Endometrial microvascular endothelial cells (primary cell): ENCODE results near the gene PDE4B. TPM values are rescaled to one million over a fixed set of nuclear protein-coding genes. Genes with fewer than 3 reads are reported as not detected.

Experiments
- in situ Hi-C: cut with HindIII; loops from 2 replicates; pipeline ENCODE4 v1.10.0; 2017; ENCODE audit warnings: low sequenced_read_pairs, low pct_unique_long_range_greater_than_20kb; ENCODE audit errors: inconsistent ontology term
- total RNA-seq: library from RNA; depleted of rRNA; stranded (reverse); fragments of >200 nt; gene quantifications from one replicate; pipeline ENCODE4 v1.2.3, GENCODE V29; 2015; ENCODE audit errors: inconsistent ontology term

The PDE4B gene
- total RNA-seq, 1 donor from 2014 or later: 21.9 TPM

DNA sequence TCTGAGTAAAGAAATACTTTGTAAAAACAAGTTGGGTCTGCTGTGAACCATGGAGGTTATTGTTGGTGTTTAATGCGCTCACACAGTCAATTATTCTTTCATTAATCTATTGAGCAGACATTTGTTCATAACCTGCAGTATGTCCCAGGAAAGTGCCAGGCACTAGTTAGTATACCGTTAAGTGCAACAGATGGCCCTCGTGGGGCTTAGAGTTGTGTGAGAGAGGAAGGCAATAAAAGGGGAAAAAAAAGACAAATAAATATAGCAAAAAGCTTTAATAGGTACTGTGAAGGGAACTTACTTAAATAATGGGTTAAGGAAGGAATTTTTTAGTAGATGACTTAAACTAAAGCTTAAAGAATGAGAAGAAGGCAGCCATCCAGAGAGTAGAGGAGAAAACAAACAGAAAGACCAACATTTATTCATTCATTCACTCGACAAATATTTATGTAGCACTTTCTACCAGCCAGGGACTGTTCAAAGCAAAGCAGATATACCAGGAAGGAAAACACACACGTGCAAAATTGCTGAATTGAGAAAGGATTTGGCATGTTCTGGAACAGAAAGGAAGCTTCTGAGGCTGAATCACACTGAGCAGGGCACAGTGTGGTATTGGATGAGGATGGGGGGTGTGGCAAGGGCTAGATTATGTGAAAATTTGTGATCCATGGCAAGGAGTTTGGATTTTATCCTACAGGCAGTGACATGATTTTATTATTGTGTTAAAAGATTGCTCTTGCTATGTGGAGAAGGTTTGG lies 445.2 kb downstream of the PDE4B start:
- in situ Hi-C loops: no loop called here

DNA sequence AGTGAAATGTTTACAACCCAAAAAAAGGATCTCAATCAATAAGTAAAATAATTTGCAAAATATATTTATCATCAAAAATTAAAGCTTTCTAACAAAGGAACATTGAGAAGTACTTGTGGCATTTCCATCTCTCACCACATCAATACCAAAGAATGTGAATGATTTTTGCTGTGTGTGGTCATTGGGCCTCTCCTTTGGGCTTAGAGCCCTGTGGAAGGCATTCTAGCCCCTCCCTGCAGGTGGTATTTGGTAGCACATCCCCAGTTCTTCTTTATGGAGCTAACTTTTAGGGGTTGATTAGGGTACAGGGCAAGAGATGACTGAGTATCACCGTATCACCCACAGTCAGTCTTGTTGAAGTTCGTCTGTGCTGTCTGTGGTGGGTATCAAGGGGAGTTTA lies 447.1 kb downstream of the PDE4B start:
- in situ Hi-C loops: no loop called here

DNA sequence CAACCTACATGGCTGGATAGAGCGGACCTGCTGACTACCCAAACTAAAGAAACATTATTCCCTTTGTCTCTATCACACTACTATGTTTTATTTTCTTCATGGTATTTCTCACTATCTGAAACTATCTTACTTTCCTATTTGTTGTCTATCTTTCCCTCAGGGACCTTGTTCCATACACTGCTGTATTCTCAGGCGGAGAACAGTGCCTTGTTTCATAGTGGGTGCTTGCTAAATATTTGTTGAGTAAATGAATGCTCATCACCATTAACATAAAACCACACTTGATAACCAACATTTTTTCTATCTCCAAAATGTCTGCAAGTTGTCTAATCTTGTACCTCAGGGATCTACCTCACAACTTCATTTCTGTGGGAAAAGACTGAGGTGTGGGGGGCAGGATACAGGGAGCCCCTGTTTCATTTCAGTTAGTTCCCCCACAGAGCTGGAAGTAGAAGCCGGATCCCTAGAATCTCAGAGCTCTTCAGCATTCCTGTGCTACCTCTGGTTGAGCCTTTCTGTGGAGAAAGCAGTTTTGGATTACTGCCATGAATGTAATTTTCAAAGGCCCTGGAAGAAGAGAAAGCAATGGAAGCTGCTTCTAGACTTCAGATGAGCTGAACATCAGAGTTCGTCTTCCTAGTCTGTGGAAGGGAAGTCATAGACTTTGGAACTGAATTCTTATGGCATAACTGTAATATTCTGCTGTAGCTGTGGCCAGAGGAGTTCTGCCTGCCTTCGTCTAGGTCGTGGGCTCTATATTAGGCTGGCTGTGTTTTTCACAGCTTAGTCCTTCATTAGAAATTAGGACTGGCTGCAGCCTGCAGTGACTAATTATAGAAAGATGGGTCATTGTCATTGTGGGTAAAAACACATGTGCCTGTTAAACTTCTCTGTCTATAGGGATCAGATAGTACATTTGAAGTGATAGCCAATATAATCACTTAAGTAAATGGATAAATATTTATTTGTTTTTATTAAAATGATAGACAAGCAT lies 448.1 kb downstream of the PDE4B start:
- in situ Hi-C loops: no loop called here

DNA sequence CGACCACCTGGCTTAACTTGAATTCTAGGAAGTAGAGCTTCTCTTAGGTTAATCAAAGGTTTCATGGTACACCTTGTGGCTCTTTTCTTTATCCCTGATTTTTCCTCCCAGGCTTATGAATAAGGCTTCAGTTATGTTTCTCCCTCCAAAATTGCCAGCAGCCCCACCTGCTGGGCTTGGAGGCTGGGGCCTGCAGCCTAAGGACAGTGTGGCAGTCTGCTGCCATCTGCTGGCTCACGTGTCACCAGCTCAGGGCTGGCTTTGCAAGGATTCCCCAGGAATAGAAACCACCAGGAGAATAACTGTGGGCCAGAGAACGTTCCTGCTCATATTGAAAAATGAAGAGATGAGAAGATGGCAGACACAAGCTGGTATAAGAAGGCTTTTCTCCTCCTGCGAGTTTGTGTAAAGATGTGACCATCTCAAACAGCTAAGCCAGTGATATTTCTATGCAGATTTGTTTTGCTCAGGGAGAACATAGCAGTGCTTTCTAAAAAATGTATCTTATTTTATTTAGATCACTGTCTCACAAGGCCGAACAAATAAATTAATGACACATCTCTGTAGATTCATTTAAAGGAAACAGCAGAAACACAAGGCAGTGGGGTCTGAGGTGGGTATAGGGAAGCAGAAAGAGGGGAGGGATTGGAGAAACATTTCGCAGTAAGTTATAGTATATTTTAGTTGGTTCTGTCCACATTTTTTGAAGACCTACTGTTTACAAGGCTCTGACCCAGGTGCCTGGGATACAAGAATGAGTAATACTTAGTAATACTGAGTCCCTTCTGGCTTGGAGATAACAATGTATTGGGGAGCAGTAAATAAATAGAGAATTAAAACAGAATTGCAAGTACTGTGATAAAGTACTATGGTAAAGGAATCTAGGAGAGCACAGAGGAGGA lies 450.2 kb downstream of the PDE4B start:
- in situ Hi-C loops: no loop called here

DNA sequence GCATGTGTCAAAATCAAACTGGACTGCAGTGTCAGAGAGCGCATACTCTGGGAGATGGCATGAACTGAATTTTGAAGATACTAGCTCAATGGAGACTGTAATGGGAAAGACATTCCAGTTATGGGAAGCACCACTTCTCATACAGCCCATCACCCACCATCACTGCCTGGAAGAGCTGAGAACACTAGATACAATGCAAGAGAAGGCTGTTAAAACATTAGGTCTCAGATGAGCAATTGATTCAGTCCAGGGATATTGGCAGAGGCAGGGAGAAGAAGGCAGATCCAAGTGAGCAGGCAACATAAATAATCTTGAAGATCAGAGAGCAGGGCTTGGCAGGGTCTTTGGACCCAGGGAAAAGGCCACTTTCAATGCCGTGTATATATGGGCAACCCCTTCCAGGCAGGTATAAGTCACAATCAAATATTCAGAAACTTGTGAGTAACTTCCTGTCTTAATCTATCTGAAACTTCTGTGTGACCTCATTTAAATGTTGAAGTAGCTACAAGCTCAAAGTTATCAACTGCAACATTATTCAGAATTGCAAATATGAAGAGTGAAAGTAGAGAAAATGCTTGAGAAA lies 450.9 kb downstream of the PDE4B start:
- in situ Hi-C loops: no loop called here

DNA sequence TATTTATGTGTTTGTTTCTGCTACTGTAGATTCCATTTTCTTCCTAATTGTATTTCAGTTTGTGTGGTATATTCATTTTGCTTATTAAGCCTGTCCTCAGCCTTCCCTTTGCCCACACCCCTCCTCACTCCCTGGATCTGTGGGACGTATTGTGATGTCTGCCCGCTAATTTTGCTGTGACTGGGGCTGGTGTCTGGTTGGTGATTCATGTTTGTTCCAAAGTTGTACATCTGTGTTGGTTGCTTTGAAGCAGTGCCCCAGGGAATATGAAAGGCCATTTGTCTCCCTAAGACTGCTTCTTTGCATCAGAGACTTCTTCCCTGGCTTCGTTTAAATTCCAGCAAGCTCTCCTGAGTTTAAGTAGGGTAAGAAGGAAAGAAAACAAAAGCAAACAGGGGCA lies 451.7 kb downstream of the PDE4B start:
- in situ Hi-C loops: no loop called here

DNA sequence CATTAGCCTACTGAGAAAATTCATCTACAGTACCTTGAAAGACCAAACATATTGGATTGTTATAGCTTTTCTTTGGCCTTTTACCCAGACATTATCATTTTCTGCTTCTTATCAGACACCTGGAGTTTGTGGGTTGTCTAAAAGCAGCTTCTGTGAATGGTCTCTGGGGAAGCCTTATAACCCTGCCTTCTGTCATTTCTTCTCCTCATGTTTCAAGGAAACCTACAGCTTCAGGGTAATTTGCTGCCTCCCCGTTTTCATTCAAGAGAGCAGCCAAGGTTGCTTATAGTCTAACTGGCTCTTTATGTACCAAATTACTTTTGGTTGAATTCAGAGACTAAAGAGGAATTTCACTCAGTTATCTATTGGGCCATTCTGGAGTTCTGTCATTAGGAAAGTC lies 453.0 kb downstream of the PDE4B start:
- in situ Hi-C loops: no loop called here

DNA sequence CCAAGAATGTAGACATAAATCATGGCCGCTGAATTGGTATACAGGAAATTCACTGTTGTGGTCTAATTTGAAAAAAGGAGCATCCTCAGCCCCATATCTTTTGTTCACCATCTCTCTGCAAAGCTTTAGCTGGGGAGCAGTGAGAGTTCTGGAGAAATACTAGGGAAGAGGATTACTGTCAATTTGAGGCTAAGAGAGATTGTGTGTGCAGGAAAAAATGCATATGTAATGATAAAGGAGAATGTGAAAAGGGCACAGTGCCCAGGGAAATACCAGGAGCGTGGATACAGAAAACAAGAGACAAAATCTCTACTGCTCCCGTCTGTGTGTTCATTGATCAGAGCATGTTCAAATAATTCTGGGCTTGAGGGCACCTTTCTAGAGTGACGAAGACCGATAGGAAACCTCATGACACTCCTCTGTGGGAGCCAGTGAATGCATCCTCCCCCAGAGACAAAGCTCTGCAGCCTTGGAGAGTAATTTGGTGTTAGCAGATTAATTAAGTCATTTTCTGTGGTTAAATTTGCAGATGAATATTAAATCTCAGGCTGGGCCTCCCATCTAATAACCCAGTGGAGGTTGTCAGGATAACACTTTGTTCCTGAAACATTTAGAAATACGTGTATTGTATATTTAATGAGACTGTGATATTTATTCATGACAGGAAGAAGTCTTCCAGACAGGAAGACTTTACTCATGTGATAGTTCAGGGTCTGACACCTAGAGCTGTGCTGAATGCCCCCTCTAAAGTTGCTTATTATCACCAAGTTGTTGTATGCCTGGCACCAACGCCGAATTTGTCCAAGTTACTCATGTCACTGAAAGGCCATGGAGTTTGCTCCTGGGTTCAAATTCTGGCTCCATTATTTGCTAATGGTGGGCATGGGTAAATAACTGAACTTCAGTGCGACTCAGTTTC lies 453.9 kb downstream of the PDE4B start:
- in situ Hi-C loops: no loop called here

DNA sequence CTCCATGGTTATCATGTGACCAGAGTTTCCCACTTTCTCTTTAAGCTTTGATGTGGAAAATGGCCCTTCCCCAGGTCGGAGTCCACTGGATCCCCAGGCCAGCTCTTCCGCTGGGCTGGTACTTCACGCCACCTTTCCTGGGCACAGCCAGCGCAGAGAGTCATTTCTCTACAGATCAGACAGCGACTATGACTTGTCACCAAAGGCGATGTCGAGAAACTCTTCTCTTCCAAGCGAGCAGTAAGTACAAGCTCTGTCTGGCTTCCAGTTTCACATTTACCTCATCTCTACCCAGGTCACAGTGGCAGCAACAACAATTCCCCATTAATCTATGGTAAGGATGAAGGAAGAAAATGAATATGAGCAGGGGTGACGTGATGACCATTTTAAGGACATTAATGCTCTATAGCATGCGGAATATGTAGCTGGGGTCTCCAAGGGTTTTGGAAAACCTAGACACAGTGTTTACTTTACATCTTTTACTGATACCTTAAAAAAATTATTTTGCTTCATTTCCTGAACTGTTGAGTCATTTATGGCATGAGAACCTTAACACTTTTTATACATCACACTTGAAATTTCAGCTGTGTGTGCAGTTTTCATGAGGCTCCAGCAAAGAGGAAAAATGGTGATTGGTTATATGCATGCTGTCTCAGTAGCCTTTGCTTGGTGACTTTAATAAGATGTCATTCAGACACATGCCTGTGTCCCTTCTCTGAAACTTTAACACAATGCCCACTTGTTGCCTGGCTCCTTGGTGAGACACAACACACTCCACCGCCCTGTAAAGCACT lies 454.9 kb downstream of the PDE4B start:
- in situ Hi-C loops: no loop called here

DNA sequence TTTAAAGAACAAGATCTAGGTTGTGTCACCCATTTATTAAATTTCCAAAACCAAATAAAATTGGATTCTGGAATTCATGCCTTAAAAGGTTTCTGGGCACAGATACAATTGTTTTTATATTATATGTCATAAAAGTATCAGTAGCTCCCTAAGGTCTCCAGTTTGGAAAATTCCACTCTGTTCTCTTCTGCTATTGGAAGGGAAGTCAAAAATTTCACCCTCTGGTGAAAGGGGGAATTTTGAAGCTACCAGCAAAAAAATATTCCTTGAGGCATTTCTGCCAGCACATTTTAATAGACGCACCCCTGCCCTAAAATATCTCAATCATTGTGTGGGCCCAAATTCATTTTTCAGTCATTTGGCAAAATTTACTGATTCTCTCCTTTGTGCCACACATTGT lies 455.6 kb downstream of the PDE4B start:
- in situ Hi-C loops: no loop called here

DNA sequence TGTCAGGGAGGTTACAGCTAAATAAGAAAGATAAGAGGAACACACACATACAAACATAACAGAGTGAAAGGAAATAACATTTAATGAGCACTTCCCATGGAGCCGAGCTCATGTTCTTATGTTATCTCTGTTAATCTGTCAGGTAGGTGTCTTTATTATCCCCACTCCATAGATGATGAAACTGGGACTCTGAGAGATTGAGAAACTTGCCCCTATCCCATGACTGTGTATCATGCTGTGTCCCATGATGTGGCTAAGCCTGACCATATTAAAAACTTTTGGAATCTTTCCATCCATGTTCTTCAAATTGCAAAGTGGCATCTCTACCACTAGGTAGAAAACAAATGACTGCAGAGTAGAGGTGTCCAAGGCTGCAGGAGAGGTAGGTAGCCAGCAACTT lies 456.1 kb downstream of the PDE4B start:
- in situ Hi-C loops: no loop called here

DNA sequence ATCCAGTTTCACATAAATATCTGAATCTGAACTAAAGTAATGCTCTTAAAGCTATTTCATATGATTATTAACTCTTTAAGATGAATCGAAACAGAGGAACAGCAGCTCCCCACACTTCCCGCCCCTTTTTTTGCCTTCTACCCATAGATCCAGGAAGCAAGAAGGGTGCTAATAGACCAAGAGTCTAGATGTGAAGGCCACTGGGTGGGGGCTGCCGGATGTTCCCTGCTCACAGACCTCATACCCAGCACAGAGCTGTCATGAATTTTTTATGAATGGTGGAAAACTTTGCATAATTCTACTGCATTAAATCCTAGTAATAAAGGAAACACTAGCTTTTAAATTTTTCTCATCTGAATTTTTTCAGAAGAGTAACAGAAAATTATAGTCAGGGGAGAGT lies 457.4 kb downstream of the PDE4B start:
- in situ Hi-C loops: loop anchor here (25.0 kb wide), 1 partner anchor 212 kb away; no protein-coding TSS in a partner anchor

DNA sequence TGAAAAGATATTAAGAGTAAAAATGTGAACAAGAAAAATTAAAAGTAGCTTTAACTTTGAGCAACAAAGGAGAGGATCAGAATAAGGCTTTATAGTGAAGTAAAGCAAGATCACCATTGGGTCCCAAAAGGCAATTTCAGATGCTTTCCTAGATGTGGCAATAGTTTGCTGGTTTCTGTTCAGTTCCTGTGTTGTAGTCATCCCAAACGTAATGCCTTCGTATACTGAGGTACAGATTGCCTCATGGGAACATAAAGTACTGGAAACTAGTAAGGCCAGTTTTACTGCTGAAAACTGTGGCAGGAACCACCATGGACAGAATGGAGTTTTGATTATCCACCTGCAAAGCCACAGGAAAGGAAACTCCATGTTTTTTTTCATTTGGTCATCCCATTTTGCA lies 457.8 kb downstream of the PDE4B start:
- in situ Hi-C loops: loop anchor here (25.0 kb wide), 1 partner anchor 212 kb away; no protein-coding TSS in a partner anchor

DNA sequence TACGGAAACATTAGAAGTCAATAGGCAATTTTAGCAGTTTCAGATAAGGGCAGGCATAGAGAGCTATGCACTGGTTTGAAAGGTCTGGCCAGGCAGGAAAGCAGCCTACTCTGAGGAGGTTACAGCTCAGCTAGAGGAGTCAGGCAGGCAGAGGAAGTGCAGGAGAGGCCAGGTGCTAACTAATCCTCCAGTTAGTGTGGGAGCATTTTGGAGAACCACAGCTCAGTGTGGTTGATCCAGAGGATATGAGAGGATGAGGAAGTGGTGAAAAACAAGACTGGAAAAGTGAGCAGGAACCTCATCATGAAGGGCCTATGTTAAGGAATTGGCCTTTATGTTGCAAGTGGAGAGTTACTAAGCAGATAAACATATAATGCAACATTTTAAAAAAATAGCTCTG lies 458.9 kb downstream of the PDE4B start:
- in situ Hi-C loops: loop anchor here (25.0 kb wide), 1 partner anchor 211 kb away; no protein-coding TSS in a partner anchor

DNA sequence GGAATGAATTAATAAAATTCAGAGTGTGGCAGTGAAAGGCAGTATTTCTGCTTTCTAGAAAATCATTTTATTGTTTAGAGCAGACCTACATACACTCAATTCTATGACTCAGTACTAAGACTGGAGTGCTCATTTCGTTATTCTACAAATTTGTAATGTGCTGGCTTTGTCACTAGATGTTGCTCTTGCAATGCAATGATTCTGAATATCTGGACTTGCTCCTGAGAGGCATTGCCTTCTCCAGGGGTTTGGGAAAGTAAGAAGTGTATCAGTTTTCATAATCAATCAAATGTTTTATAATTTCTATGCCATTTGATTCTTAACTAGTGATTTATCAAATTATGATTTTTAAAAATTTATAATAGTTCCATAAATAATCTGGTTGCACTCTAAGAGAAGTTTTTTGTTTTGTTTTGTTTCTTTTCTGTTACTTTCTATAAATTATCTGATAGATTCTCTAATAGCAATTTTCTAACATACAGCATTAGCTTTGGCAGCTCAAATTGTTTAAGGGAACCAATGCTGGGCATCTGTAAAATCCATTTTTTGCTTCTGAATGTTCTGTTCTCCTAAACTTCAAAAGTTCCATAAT lies 460.7 kb downstream of the PDE4B start:
- in situ Hi-C loops: loop anchor here (25.0 kb wide), 1 partner anchor 209 kb away; no protein-coding TSS in a partner anchor

DNA sequence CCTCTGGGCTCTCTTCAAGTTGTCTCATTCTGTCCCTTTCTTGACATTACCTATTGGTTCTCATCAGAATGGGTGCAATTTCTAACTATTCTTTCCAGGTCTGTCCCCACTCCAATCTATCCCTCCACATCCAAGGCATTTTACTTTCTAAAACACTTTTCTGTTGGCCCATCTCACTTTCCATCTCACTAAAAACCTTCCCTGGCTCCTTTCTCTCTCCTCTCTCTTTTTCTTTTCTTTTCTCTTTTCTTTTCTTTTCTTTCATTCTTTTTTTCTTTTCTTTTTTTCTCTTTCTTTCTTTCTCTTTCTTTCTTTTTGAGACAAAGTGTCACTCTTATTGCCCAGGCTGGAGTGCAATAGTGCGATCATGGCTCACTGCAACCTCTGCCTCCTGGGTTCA lies 462.1 kb downstream of the PDE4B start:
- in situ Hi-C loops: loop anchor here (25.0 kb wide), 1 partner anchor 208 kb away; no protein-coding TSS in a partner anchor
